Measurements from ENCODE around the gene ABCA8.

Gene ABCA8

GRCh38 chr17:68973098-68973846 lies 18.1 kb upstream of the ABCA8 start:
- H3K4me1 ChIP-seq (ENCODE audit: control insufficient read depth, insufficient read depth, low read length), result no peaks in the 10 kb centered on the region
- no peak overlapping the region for H3K4me3 ChIP-seq (ENCODE audit: low read depth, low read length)
- ChIA-PET CTCF (interaction anchor here (0.7 kb wide), 1 partner anchor 248 kb away, joined by 3 read pairs; no protein-coding TSS in a partner anchor), POLR2A (no interaction called here)
- TF ChIP-seq PRDM1 (tag by site-specific recombination; IDR thresholded peaks at IDR 0.05), result no peak
- no peak for TF ChIP-seq ZNF449 (tag by site-specific recombination; IDR thresholded peaks at IDR 0.05)
- TF ChIP-seq ZFP37 (tag by site-specific recombination; IDR thresholded peaks at IDR 0.05), result no peak
- TF ChIP-seq TSHZ1 (tag by site-specific recombination; IDR thresholded peaks at IDR 0.05; ENCODE audit: borderline replicate concordance), result no peak
- no peak for TF ChIP-seq ZNF843 (tag by site-specific recombination; IDR thresholded peaks at IDR 0.05)
- no peak for TF ChIP-seq ZNF639 (tag by site-specific recombination; IDR thresholded peaks at IDR 0.05)
- no peak for TF ChIP-seq ZNF354C (tag by site-specific recombination; IDR thresholded peaks at IDR 0.05; ENCODE audit: borderline replicate concordance, low read depth)
- TF ChIP-seq KLF16 (tag by site-specific recombination; IDR thresholded peaks at IDR 0.05), result no peak
- TF ChIP-seq GLI2 (tag by site-specific recombination; IDR thresholded peaks at IDR 0.05; ENCODE audit: borderline replicate concordance, low read depth), result no peak
- no peak for TF ChIP-seq ZNF302 (tag by site-specific recombination; IDR thresholded peaks at IDR 0.05; ENCODE audit: low read depth)
- no peak for TF ChIP-seq ZNF423 (tag by site-specific recombination; IDR thresholded peaks at IDR 0.05)
- TF ChIP-seq ZNF266 (tag by site-specific recombination; IDR thresholded peaks at IDR 0.05; ENCODE audit: low read depth), result no peak
- no peaks in the 10 kb centered on the region for H3K36me3 ChIP-seq (ENCODE audit: control insufficient read depth in 2 of 2, insufficient read depth in 1 of 2, low read length in 2 of 2)
- no peaks in the 10 kb centered on the region for H3K9me3 ChIP-seq (ENCODE audit: control insufficient read depth, insufficient read depth, low read depth, low read length)
- H3K27ac ChIP-seq (ENCODE audit: extremely low read depth, low read depth, low read length), result no peak overlapping the region

GRCh38 chr17:68972119-68972704 lies 17.0 kb upstream of the ABCA8 start:
- Histone ChIP-seq H3K9me3 (ENCODE audit: control insufficient read depth, insufficient read depth, low read depth, low read length) (no peaks in the 10 kb centered on the region), H3K4me1 (ENCODE audit: control insufficient read depth, insufficient read depth, low read length) (no peaks in the 10 kb centered on the region), H3K36me3 (ENCODE audit: control insufficient read depth in 2 of 2, insufficient read depth in 1 of 2, low read length in 2 of 2) (no peaks in the 10 kb centered on the region), H3K4me3 (ENCODE audit: low read depth, low read length) (no peak overlapping the region), H3K27ac (ENCODE audit: extremely low read depth, low read depth, low read length) (no peak overlapping the region)
- CTCF ChIA-PET, result interaction anchor here (0.7 kb wide), 1 partner anchor 249 kb away, joined by 3 read pairs; no protein-coding TSS in a partner anchor
- TF ChIP-seq ZNF785 (tag by site-specific recombination; IDR thresholded peaks at IDR 0.05) (no peak), CTCF (tag by site-specific recombination; IDR thresholded peaks at IDR 0.05) (peak; percentile 24; the same call in 1 of the 2 replicates), ZNF521 (tag by site-specific recombination; IDR thresholded peaks at IDR 0.05) (no peak), ZNF654 (tag by site-specific recombination; IDR thresholded peaks at IDR 0.05; ENCODE audit: low read depth) (peak; percentile 47)
- POLR2A ChIA-PET, result no interaction called here

All from HEK293 (cell line).